Lung (tissue), 12 donors: Measurements from ENCODE around the gene PEX11G. TPM values are rescaled to one million over a fixed set of nuclear protein-coding genes. Genes with fewer than 3 reads are reported as not detected.
A peak's percentile ranks its signal among the peaks of the same experiment; 100 is the strongest.

Experiments
- ATAC-seq: fragments of 200-7000 bp; cut with Tn5 transposase; one replicate; pipeline ENCODE4 v1.9.1; 2020; ENCODE audit warnings: moderate number of reproducible peaks; ENCODE audit not compliant: insufficient read depth, low FRiP score
- DNase-seq, 3 donors: peaks; one replicate each; pipeline ENCODE4 v3.0.0-alpha.2; 2013 to 2017
- H3K27ac ChIP-seq, 2 donors: one replicate each; pipeline ENCODE4 v1.5.1; 2013; ENCODE audit warnings: mild to moderate bottlenecking in 2 of 2, moderate library complexity in 2 of 2, control low read depth in 1 of 2, inconsistent platforms in 1 of 2, low read depth in 1 of 2, low read length in 1 of 2
- H3K27me3 ChIP-seq, 3 donors: one replicate each; pipeline ENCODE4 v1.5.1; 2013; ENCODE audit warnings: low read length in 2 of 3; ENCODE audit not compliant: control insufficient read depth in 3 of 3, insufficient read depth in 3 of 3
- H3K36me3 ChIP-seq, 4 donors: one replicate each; pipeline ENCODE4 v1.5.1; 2013; ENCODE audit warnings: low read length in 4 of 4, mild to moderate bottlenecking in 1 of 4, moderate library complexity in 1 of 4; ENCODE audit not compliant: control insufficient read depth in 4 of 4, insufficient read depth in 4 of 4
- H3K4me1 ChIP-seq, 5 donors: one replicate each; pipeline ENCODE4 v1.5.1; 2013; ENCODE audit warnings: low read length in 5 of 5, mild to moderate bottlenecking in 2 of 5, moderate library complexity in 1 of 5; ENCODE audit not compliant: control insufficient read depth in 5 of 5, insufficient read depth in 5 of 5
- H3K4me3 ChIP-seq: one replicate; pipeline ENCODE4 v1.5.1; 2013; ENCODE audit warnings: mild to moderate bottlenecking, control low read depth, moderate library complexity
- H3K9ac ChIP-seq, 2 donors: one replicate each; pipeline ENCODE4 v1.5.1; 2013; ENCODE audit warnings: low read length in 2 of 2, control low read depth in 1 of 2; ENCODE audit not compliant: insufficient read depth in 1 of 2
- H3K9me3 ChIP-seq, 4 donors: one replicate each; pipeline ENCODE4 v1.5.1; 2013; ENCODE audit warnings: low read length in 3 of 4, mild to moderate bottlenecking in 1 of 4, moderate library complexity in 1 of 4; ENCODE audit not compliant: control insufficient read depth in 4 of 4, insufficient read depth in 3 of 4
- CTCF ChIP-seq: IDR thresholded peaks from 2 replicates; pipeline ENCODE4 v1.5.1; 2012; ENCODE audit warnings: mild to moderate bottlenecking; ENCODE audit errors: control extremely low read depth, extremely low read depth
- WGBS, 2 donors: extraction: QIAGEN DNeasy Blood & Tissue Kit; methylation state at CpG; one replicate each; pipeline ENCODE4 v1.1.7; 2013; 5-methylcytosine and 5-hydroxymethylcytosine counted together
- polyA plus RNA-seq, 2 donors: library from polyadenylated mRNA; stranded (reverse); fragments of 200-250 nt; gene quantifications; one replicate each; pipeline ENCODE4 v1.2.1, GENCODE V29; 2013
- total RNA-seq, 2 donors: library from RNA; depleted of rRNA in 1 of 2; stranded (reverse); fragments of >200 nt in 1 of 2; gene quantifications; one replicate each; pipeline ENCODE4 v1.2.1, GENCODE V29; 2014 to 2021
- donor health status: control.
- donor health status: control.
- donor health status: Bipolar disorder and iron deficiency.
- donor health status: healthy.
- donor health status: DM: yes; HTN: yes; CAD: no.

PEX11G gene
- total and polyA plus RNA-seq, 4 donors: 4.1 to 11.1 (median 7.5) TPM

GRCh38 chr19:7494416-7495098 lies 5.7 kb upstream of the PEX11G start:
- no peak for ATAC-seq
- DNase-seq: peak; percentile 62 to 80 (median 64)
- H3K4me1 ChIP-seq: peaks cover 0 to 11% (median 0%) of the 10 kb centered on the region in 5 donors
- no peak for TF ChIP-seq CTCF
- 47 to 63% methylated on average over 13 of the region's 13 CpGs for WGBS, 2 donors
- H3K36me3 ChIP-seq: no peaks in the 10 kb centered on the region
- peak overlapping the region; percentile 13 to 65 for H3K9ac ChIP-seq
- peak overlapping the region; percentile 2 to 83 for H3K27ac ChIP-seq
- peaks cover 0 to 1% (median 0%) of the 10 kb centered on the region in 3 donors for H3K27me3 ChIP-seq
- peaks cover 0 to 2% (median 0%) of the 10 kb centered on the region in 4 donors for H3K9me3 ChIP-seq
- no peak overlapping the region for H3K4me3 ChIP-seq

- Histone ChIP-seq H3K9ac (no peak overlapping the region), H3K27ac (no peak overlapping the region), H3K4me3 (no peak overlapping the region), H3K27me3 (no peaks in the 10 kb centered on the region), H3K36me3 (no peaks in the 10 kb centered on the region), H3K4me1 (peaks cover 0 to 22% (median 0%) of the 10 kb centered on the region in 5 donors), H3K9me3 (no peaks in the 10 kb centered on the region)
- no peak for ATAC-seq
- no peak for DNase-seq
- WGBS, 2 donors: 29 to 61% methylated on average over 11 of the region's 11 CpGs
- no peak for TF ChIP-seq CTCF
Measured at GRCh38 chr19:7492558-7492957, 3.7 kb upstream of the PEX11G start.

- no peak overlapping the region for H3K4me3 ChIP-seq
- H3K27ac ChIP-seq: no peak overlapping the region
- ATAC-seq (no peak), DNase-seq (peak in 1 of 3 donors; percentile 18)
- no peak overlapping the region for H3K9ac ChIP-seq
- H3K27me3 ChIP-seq: no peaks in the 10 kb centered on the region
- WGBS, 2 donors: 19 to 49% methylated on average over 4 of the region's 4 CpGs
- no peak for TF ChIP-seq CTCF
- no peaks in the 10 kb centered on the region for H3K9me3 ChIP-seq
- no peaks in the 10 kb centered on the region for H3K36me3 ChIP-seq
- H3K4me1 ChIP-seq: peaks cover 0 to 22% (median 0%) of the 10 kb centered on the region in 5 donors
Measured at GRCh38 chr19:7492142-7492541, 3.3 kb upstream of the PEX11G start.

- Histone ChIP-seq H3K36me3 (no peaks in the 10 kb centered on the region), H3K4me3 (no peak overlapping the region), H3K27ac (no peak overlapping the region), H3K9ac (no peak overlapping the region), H3K27me3 (no peaks in the 10 kb centered on the region), H3K4me1 (peaks cover 0 to 18% (median 0%) of the 10 kb centered on the region in 5 donors), H3K9me3 (no peaks in the 10 kb centered on the region)
- DNase-seq (no peak), ATAC-seq (no peak)
- TF ChIP-seq CTCF: no peak
- WGBS, 2 donors: 83 to 91% methylated on average over 11 of the region's 11 CpGs
Measured at GRCh38 chr19:7489609-7490044, 792 bp upstream of the PEX11G start.
